ENCODE results near the gene ALG14.
"Not testable (repeated sequence)": the region's sequence is repeated elsewhere in the genome, so short reads cannot be mapped to it uniquely, and the experiment has no call there.

The ALG14 gene

DNA sequence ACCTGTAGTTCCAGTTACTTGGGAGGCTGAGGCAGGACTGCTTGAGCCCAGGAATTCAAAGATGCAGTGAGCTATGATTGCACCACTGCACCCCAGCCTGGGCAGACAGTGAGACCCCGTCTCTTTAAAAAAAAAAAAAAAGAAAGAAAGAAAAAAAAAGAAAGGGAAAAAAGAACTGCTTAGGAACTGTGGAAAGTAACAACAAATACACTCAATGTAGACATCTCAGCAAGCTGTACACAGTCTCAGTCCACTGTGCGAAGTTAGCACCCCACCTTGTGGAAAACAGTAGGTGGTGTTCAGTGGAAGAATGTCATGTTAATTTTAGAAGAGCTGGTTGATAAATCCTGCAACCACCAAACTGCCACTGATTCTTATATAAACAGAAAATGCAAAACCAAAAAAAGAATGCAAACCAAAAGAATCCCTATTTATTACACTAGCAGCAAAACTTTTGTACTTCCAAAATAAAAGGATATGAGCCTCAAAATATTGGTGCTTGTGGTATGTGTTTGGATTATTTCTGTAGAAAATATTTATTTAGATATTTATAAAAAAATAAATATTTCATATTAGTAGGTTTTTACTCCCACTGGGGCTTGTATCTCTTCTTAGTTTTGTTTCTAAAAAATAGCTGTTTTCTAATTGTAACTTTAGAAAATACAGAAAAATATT is 31.1 kb downstream of the ALG14 start:
- peak; percentile 59 for DNase-seq

DNA sequence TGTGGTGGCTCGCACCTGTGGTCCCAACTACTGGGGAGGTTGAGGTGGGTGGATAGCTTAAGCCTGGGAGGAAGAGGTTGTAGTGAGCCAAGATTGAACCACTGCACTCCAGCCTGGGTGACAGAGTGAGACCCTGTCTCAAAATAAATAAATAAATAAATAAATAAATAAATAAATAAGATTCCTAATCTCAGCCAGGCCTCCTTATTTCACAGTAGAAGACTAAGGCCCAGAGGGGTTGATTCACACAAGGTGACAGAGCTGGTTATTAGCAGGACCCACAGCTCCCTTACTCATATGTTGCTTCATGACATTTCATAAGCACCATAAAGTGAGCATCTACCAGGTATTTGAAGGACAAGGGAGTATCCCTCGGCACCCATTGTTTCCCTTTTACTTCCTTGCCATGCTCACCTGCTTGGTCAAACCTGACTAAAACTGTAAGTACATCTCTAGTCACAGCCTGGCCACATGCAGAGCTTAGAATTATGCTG is 32.7 kb downstream of the ALG14 start:
- no peak for DNase-seq

DNA sequence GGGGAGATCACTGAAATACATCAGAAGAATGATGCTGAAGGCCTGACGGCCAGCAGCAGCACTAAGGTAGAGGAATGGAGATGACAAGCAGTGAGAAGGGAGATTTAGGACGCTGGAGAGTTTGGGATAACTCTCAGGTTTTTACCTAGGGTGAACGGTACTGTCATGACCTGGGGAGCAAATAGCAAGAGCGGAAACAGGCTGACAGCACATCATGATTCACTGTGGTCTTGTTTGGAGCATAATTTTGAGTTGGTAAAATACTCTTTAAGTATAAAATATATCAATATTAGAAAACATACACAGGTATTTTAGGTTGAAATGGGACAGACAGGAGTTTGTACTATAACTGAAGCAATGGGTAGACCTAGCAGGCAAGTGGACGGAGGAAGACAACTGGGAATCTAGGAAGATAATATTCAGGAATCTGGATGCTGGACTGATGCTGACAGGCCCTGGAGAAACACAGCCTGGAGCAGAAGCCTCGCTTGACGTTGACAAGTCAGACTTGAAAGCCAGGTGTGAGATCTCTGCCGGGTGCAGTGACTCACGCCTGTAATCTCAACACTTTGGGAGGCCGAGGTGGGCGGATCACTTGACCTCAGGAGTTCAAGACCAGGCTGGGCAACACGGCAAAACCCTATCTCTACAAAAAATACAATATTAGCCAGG is 33.3 kb downstream of the ALG14 start:
- DNase-seq = no peak

DNA sequence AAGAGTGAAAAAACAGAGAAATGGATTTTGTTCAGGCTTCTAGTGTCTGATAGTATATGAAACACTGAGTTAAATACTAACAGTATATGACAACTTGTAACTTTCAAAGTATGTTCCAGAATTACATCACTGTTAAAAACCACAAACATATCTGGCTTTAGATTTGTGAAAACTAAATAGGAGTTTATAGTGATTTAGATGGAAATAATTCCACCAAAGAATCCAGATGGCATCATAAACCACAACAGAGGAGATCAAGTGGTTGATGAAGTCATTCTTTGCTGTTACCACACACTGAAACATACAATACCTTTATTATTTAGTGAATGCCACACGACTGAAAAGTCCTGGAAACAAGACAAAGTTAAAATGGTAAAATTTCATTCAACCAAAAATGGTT is 37.2 kb downstream of the ALG14 start:
- DNase-seq = no peak

DNA sequence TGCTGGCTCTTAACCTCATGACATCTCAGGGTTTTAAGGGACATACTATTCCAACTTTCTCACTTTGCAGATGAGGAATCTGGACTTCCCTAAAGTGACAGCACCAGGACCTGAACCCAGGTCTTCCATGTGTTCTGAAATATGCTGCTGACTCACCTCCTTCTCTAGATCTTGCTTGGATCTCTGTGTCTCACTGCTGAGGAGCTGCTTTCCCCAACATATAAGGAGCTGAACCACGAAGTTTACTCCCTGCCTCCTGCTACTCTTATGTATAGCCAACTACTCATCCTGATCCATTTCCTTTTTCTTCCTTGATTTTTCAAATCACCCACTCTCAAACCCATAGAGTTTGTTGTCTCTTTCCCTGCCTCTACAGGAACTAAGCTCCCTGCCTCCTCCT is 38.2 kb downstream of the ALG14 start:
- DNase-seq = no peak

DNA sequence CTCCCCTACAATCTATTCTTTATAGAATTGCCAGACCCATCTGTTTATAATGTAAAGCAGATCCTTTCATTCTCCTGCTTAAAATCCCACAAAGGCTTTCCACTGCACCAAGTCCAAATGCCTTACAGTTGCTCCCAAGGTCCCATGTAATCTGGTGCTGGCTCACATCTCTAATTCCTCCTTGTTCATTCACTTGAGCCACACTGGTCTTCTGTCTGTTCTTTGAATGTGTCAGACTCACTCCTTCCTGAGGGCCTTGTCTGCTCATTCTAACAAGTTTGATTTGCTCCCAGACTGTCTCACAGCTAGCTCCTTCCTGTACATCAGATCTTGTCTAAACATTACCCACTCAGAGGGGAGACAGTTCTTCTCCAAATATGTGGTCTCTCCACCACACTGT is 38.9 kb downstream of the ALG14 start:
- no peak for DNase-seq

DNA sequence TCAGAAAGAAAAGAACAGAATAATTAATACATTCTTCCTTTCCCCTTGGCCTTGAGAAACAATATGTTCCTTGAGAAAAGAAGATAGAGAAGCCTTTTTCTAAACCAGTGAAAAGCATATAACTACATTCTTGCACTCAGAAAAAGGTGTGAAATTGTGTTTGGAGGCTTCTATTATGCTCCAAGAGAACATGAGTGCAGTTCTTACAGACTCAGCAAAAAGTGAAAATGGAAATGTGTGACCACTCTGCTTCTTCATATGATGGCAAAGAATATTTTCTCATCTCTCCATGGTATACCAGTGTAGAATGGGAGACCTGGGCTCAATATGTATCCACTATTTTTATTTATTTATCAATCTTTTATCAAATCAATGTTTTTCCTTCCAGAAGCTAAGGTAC is 43.2 kb downstream of the ALG14 start:
- no peak for DNase-seq

DNA sequence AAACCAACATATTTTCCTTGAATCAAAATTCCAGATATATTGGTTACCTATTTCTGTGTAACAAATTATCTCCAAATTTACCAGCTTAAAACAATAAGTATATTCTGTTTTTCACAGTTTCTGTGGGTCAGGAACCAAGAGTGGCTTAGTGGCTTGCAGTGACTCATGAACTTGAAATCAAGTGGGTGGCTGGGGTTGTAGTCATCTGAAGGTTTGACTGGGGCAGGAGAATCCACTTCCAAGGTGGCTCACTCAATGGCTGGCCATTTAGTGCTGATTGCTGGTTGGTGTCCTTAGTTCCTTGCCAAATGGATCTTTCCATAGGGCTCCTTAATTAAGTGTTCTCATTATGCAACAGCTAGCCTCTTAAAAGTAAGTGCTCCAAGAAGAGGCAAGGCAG is 43.8 kb downstream of the ALG14 start:
- DNase-seq = no peak

DNA sequence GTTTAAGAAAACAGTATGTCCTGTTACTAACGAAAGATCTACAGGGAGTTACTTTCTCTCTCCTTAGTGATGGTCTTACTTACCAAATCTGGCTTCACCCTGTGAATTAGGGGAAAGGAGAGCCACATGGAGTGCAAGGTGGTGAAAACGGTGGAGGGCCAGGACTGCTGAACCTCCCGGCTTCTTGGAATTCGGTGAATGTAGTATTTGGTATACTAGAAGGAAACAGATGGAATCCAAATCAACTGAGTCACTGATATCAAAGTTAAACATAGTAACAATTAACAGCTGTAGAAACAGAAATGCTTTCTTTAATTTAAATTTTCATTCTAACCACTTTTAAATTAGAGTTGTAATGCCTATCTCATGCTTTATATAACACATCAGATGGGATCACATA is 45.7 kb downstream of the ALG14 start:
- no peak for DNase-seq

DNA sequence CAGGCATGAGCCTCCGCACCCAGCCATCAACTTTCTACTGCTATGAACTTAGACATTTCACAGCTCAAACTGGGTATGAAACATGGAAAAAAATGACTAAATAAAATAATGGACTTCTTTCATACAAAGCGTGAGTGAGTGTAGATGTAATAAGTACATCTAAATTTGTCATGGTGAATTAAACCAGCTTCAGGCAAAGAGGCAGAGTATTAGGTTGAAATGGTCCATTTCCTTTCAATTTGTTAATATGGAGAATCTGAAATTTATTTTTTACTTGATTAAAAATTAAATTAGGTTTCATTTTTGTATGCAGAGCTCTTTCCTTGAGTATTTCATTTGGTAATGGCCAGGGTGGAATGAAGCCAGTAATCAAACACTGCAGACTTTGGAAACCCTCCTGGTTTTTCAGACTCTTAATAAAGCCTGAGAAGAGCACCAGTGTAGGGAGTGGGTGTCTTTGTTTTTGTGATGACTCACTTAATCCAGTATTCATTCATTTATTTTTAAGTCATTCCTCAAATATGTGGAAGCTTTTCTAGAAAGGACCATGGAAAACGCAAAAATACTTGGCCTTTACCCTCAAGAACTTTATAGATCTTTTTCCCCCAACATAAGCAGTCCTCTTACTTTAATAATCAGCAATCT is 49.2 kb downstream of the ALG14 start:
- no peak for DNase-seq

DNA sequence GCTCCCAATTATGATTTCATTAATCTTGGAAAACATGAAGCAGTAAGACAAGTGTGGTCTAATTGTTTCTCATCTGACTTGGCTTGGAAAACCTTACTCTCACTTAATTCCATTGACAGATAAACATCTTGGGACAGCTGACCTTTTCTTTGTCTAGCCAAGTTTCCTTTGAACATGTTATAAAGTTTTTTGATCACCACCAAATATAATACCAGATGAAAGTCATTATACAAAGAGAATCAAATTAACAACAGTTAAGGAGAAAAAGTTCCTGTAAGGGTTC is 50.2 kb downstream of the ALG14 start:
- DNase-seq = no peak

DNA sequence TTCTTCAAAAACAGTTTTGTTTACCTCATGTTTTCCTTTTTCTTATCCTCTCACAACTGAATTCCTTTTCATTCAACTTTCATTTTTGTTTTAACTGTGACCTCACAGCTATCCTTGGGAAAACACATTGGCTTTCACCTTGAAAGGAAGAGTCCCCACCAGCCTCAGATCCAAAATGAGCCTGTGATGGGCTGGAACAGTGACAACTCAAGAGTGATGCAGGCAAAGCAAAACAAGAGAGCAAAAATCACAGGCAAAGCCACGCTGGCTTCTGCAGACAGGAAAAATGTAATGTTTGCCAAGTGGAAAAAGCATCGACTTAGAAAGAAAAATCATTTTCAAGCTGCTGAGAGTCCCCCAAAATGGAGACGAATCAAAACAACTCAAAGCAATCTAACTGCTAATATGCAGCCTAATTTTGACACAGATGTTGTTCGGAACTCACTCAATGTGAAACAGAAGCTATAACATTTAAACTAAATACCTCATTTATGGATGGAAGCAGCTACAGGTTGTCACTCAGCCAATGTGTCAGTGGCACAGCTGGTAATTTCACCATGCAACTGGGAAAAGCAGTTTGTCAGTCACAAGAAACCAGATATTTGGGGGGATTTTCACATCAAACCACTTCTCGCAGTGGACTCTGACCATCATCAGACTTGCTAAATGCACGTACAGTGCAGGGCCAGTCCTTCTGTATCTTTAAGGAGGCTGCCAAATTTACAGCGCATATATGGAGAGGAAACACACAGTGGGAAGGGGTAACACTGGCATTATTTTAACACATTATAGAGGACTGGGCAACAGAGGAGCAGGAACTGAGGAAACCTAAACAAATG is 50.7 kb downstream of the ALG14 start:
- no peak for DNase-seq

DNA sequence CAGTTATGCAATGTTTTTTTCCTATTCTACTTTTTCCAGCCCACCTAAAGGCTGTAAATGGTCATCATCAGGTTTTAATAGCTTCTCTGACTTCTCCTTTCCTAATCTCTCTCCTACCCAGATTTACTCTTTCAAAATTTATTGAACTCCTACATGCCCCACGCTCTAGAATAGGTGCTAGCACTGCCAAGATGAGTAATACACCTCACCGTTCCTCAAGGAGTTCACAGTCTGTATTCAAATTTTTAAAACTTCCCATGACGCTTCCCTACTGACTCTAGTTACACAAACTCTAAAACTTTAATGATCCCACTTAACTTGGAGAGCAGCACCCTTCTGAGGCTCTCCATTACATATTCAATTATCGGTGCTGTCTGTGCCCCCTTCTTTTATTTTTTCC is 51.6 kb downstream of the ALG14 start:
- no peak for DNase-seq

DNA sequence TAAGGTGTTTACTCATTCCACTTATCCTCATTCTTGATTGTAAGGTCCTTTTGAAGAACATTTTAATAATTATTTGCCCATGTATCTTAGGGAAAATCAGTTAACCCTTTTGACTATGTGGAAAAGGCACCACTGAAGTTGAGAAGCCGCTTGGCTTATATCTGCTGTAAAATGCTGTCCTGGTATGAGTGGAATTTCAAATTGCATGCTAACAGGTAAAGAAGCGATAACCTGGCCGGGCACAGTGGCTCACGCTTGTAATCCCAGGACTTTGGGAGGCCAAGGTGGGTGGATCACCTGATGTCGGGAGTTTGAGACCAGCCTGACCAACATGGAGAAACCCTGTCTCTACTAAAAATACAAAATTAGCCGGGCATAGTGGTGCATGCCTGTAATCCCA is 53.3 kb downstream of the ALG14 start:
- DNase-seq = not testable (repeated sequence)

DNA sequence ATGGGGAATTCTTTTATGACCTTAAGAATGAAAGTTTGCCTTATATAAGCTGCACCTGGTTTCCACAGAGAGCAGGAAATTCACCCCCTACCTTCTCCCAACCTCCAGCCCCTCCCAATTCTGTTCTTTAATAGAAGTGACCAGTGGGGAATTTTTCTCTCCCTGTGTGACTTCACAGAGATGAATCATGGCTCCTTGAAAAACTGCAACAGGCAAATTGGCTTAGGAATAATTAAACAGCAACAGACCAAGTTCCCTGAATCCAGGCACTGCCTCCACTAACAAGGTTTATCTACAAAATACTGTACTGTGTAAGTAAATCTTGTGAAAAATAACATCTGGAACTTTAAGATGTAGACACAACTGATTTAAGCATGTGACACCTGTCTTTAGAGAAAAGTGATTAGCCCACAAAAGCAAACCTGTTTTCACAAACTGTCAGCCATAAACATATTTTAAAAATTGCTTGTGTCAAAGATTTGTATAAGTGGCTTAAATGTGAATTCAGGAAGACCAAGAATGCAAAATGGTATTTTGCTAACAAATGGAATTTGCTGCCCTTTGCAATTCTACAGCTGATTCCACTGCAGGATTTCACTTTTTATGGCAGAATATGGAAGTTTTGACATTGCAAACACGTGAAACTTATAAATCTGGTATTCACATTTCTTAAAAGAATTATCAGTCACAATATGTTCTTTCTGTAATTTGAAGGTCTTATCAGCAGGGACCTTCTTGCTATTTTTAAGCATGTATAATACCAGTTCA is 54.0 kb downstream of the ALG14 start:
- DNase-seq = no peak

DNA sequence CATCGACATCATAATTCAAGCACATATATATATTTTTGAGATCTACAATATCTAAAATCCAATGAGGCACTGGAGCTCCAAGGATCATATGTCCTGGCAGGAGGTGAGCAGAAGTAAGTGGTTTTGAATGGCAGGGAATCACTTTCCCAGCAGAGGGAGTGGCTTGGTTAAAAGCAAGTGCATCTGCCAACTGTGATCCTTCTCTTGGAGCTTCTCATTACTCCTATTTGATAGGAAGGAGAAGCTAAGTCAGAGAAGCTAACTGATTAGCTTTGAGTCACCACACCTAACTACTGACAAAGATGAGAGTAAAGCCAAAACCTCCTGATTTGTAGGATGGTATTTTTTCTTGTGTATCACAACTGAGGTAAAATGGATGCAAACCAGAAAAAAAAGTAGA is 55.0 kb downstream of the ALG14 start:
- DNase-seq = peak; percentile 70

DNA sequence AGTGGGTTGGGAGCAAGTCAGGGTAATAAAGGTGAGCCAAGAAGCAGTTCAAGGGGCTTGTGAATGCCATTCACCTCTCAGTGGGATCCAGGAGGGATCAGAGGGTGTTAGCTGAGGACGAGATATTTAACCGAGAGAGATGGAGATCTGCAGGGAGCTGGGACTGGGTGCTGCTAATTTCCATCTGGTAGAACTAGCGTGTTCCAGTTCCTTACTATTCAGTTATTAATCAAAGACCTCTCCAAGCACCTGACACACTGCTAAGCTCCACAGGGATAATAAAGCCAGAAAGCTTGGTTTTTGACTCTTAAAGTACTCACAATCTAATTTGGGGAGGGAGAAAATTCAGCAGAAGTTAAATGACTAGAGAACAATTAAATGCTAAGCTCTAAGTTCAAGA is 57.7 kb downstream of the ALG14 start:
- DNase-seq = no peak

DNA sequence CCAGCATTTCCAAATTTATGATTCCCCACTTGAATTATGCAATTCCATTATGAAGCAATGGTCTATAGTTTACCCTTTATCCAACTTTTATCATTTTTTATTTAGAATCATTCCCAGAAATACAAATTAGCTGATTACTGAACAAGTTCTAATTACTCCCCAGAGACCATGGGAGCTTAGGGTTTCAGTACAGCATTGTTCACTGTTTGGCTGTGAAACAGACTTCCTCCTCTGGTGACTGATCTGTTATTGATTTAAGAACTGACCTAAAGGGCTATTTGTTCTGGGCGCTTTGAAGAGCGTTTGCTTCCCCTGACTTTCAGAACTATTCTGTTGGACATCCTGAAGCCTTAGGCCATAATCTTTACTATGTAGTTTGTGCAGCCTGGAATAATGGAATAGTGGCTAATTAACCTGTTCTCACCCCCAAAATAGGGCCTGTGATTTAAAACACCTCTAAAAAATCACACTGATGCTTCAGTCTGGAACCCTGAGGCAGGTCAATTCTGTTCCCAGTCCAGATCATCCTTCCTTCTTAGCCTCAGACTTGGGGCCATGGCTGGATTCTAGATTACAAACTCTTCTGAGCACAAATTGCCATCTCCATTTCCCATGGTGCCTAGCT is 58.7 kb downstream of the ALG14 start:
- DNase-seq = no peak

DNA sequence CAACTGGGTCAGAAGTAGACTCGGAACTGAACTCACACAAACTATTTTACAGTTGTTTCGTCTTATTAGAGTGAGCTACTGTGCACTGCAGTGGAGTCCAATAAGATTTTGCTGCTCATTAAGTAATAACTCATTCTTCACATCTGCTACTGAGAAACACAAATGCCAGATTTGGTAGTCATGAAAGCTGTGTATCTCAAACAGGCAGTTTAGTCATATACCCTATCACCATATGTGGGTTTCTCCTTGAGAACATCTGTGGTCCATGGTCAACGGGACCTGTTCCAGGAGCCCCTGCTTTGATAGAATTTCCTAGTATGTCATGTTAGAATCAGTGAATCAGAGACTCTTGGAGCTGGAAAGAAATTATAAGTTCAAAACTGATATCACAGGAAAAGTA is 60.4 kb downstream of the ALG14 start:
- DNase-seq = peak; percentile 52

DNA sequence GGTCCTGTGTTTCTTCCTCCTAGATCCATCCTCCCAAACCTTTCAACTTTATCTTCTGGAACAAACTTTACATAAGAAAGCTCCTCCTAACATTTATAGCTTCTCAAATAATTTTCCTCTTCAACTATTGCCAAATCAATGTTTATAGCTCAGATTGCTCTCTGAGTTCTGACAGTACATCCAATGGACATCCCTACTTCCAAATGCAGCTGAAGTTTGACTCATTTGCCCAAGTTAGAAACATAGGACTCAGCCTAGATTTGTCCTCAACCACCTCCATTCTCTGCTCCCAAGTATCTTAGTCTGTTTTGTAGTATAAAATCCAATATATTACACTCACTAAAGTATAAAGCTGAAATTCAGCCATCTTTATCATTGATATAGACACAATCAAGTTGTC is 62.6 kb downstream of the ALG14 start:
- DNase-seq = no peak

DNA sequence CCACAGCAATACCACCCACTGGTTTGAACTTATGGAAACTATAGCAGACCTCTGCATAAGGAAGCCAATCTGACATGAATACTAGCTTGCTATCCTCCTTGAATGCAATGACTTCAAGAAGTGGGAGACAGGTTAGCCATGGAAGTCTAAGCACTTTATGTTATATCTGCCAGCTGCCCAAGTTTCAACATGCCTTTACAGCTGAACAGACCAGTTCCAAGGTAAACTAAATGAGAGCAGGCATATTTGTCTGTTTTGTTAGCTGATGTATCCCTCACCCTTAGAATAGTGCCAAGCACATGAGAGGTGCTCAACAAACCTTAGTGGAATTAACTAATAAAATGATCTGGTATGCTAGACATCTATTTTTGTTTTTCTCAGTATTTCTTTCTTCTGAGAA is 65.1 kb downstream of the ALG14 start:
- no peak for DNase-seq

DNA sequence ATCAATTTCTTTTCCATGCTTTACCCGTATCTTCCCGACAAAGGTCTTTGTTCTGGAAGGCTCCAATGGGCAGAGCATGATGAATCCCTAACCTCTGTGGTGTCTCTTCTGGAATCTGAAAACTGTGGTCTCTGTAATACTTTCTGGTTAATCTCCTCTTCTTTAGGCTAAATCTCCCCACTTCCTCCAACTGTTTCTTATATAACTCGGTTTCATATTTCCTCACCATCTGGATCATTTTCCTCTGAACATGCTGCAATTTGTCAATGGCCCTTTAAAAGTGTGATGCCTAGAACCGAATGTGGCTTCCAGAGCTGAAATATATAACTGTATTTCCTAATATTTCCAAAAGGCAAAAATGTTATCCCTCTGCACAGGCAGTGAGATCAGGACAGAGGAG is 66.1 kb downstream of the ALG14 start:
- peak; percentile 85 for DNase-seq

All from NCI-H2171 treated with DMSO at 0.1 percent for 48 hours (cell line).